PC-3 (cell line): ENCODE results near the gene SSTR4.

ENCODE experiments used
- EZH2 ChIP-seq: fragments of 300-600 bp; sonication (generic); IDR thresholded peaks from one replicate; pipeline ENCODE4 v1.6.1; 2017; ENCODE audit warnings: antibody characterized with exemption, mild to moderate bottlenecking, low read length; ENCODE audit not compliant: unreplicated experiment
- TF ChIP-seq, protein P1 (sequence below): fragments of 300-600 bp; sonication (generic); conservative IDR thresholded peaks from 2 replicates; pipeline ENCODE4 v1.5.1; 2017; ENCODE audit warnings: antibody characterized with exemption, low read depth, mild to moderate bottlenecking, low read length

DNA sequence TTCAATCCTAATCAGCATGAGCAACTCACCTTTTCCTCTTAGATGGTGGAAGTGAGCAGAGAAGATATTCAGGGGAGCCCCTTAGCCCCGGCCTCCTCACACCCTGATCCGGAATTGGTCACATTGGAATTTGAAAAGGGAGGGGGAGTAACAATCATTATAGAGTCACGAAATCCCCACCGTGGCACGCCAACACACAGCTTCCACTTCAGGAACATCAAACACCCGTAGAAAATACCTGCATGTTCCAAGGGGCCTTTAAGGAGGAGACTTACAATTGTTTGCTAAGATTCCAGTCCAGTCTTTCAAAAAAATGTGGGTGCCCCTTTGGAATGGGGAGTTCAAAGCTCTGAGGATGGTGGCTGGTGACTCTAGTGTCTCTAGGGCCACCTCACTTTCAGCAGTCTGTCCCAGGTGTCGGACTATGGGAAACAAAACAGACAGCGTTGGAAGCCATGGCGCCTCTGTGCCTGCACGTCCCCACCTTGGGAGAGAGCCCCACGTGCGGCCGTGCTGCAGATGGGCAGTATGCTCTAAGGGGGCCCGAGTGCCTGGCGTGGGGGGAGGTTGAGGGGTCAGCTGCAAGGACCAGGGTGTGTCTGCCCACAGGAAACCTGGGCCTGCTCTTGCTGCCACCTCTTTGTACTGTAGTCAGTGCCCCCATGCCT is 48.6 kb downstream of the SSTR4 start:
- TF ChIP-seq, protein P1, sequence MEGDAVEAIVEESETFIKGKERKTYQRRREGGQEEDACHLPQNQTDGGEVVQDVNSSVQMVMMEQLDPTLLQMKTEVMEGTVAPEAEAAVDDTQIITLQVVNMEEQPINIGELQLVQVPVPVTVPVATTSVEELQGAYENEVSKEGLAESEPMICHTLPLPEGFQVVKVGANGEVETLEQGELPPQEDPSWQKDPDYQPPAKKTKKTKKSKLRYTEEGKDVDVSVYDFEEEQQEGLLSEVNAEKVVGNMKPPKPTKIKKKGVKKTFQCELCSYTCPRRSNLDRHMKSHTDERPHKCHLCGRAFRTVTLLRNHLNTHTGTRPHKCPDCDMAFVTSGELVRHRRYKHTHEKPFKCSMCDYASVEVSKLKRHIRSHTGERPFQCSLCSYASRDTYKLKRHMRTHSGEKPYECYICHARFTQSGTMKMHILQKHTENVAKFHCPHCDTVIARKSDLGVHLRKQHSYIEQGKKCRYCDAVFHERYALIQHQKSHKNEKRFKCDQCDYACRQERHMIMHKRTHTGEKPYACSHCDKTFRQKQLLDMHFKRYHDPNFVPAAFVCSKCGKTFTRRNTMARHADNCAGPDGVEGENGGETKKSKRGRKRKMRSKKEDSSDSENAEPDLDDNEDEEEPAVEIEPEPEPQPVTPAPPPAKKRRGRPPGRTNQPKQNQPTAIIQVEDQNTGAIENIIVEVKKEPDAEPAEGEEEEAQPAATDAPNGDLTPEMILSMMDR: no peak
- TF ChIP-seq EZH2: no peak
